Measurements from ENCODE around the gene EHMT1. TPM values are rescaled to one million over a fixed set of nuclear protein-coding genes. Genes with fewer than 3 reads are reported as not detected.

Gene EHMT1
- total RNA-seq, 6 experiments from 2014 or later = 26.8 to 51.9 (median 36.7) TPM

DNA sequence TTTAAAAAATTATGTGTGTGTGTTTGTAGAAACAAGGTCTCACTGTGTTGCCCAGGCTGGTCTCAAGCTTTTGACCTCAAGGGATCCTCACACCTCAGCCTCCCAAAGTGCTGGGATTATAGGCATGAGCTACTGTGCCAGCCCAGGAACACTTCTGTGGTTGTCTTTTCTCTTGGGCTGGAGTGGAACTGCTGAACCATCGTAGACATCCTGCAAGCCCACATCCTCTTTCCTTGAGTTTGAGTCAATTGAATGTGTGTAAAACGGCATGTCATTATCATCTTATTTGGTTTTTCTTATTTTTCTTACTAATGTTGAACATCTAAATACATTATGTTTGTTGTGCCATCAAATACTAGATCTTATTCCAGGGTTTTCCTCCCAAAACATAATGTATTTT lies 40.0 kb downstream of the EHMT1 start:
- no peaks in the 10 kb centered on the region for H3K9me3 ChIP-seq
- intact Hi-C loops (cut with DNase I) = no loop called here

DNA sequence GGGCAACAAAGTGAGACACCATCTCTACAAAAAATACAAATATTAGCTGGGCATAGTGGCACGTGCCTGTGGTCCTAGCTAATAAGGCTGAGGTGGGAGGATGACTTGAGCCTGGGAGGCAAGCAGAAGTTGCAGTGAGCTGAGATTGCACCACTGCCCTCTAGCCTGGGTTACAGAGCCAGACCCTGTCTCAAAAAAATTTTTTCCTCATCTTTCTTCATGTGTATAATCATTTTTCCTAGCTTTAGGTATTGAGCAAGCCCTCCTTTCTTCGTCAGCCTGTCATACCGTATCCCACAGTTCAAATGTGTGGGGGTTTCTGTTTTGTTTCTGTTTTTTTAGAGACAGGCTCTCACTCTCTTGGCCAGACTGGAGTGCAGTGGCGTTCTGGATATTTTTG lies 41.3 kb downstream of the EHMT1 start:
- Histone ChIP-seq H3K9me3 (no peaks in the 10 kb centered on the region), H3K27me3 (no peaks in the 10 kb centered on the region), H3K27ac (no peak overlapping the region), H3K36me3 (peaks cover 0 to 1% (median 0%) of the 10 kb centered on the region in 4 donors), H3K4me3 (no peak overlapping the region), H3K4me1 (peaks cover 0 to 13% (median 5%) of the 10 kb centered on the region in 4 donors)
- no peak for DNase-seq
- intact Hi-C loops (cut with DNase I) = no loop called here
- 55% methylated on average over 3 of the region's 4 CpGs for WGBS (ENCODE audit: insufficient coverage, low coverage, low lambda C conversion rate, missing lambda C conversion rate)
- TF ChIP-seq, protein P1, sequence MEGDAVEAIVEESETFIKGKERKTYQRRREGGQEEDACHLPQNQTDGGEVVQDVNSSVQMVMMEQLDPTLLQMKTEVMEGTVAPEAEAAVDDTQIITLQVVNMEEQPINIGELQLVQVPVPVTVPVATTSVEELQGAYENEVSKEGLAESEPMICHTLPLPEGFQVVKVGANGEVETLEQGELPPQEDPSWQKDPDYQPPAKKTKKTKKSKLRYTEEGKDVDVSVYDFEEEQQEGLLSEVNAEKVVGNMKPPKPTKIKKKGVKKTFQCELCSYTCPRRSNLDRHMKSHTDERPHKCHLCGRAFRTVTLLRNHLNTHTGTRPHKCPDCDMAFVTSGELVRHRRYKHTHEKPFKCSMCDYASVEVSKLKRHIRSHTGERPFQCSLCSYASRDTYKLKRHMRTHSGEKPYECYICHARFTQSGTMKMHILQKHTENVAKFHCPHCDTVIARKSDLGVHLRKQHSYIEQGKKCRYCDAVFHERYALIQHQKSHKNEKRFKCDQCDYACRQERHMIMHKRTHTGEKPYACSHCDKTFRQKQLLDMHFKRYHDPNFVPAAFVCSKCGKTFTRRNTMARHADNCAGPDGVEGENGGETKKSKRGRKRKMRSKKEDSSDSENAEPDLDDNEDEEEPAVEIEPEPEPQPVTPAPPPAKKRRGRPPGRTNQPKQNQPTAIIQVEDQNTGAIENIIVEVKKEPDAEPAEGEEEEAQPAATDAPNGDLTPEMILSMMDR (IDR thresholded peaks at IDR 0.05) = no peak
- no peak for TF ChIP-seq POLR2A (IDR thresholded peaks at IDR 0.05)
- ATAC-seq = no peak

More for the DNA sequence above, 40.0 kb downstream of the EHMT1 start:
- no peak overlapping the region for H3K4me3 ChIP-seq
- TF ChIP-seq, protein P1 (IDR thresholded peaks at IDR 0.05) = no peak
- no peak for TF ChIP-seq POLR2A (IDR thresholded peaks at IDR 0.05)
- DNase-seq = no peak
- WGBS (ENCODE audit: insufficient coverage, low coverage, low lambda C conversion rate, missing lambda C conversion rate) = 62% methylated on average over 2 of the region's 2 CpGs
- H3K27me3 ChIP-seq = no peaks in the 10 kb centered on the region
- H3K4me1 ChIP-seq = peaks cover 0 to 5% (median 0%) of the 10 kb centered on the region in 4 donors
- H3K27ac ChIP-seq = no peak overlapping the region
- no peak for ATAC-seq
- peaks cover 0 to 2% (median 0%) of the 10 kb centered on the region in 4 donors for H3K36me3 ChIP-seq

- WGBS (ENCODE audit: insufficient coverage, low coverage, low lambda C conversion rate, missing lambda C conversion rate) = 89% methylated on average over 4 of the region's 4 CpGs
These were observed 44.8 kb downstream of the EHMT1 start for GRCh38 chr9:137663584-137663983.

GRCh38 chr9:137664676-137665075 lies 45.9 kb downstream of the EHMT1 start:
- intact Hi-C loops (cut with DNase I) = no loop called here
- H3K36me3 ChIP-seq = no peaks in the 10 kb centered on the region
- H3K4me3 ChIP-seq = peak overlapping the region in 2 of 3 donors; percentile 3 to 41
- peaks cover 0 to 31% (median 13%) of the 10 kb centered on the region in 4 donors for H3K4me1 ChIP-seq
- no peaks in the 10 kb centered on the region for H3K27me3 ChIP-seq
- no peaks in the 10 kb centered on the region for H3K9me3 ChIP-seq
- ATAC-seq (peak; percentile 65 to 84 (median 76)), DNase-seq (peak in 1 of 3 donors; percentile 73)
- peak overlapping the region in 2 of 3 donors; percentile 39 to 44 for H3K27ac ChIP-seq
- TF ChIP-seq, protein P1 (IDR thresholded peaks at IDR 0.05) = no peak
- no peak for TF ChIP-seq POLR2A (IDR thresholded peaks at IDR 0.05)
- WGBS (ENCODE audit: insufficient coverage, low coverage, low lambda C conversion rate, missing lambda C conversion rate) = 35% methylated on average over 7 of the region's 7 CpGs

More at GRCh38 chr9:137663584-137663983, 44.8 kb downstream of the EHMT1 start:
- Histone ChIP-seq H3K9me3 (no peaks in the 10 kb centered on the region), H3K4me1 (peaks cover 0 to 31% (median 12%) of the 10 kb centered on the region in 4 donors), H3K4me3 (no peak overlapping the region), H3K27ac (no peak overlapping the region), H3K27me3 (no peaks in the 10 kb centered on the region), H3K36me3 (no peaks in the 10 kb centered on the region)
- no peak for TF ChIP-seq POLR2A (IDR thresholded peaks at IDR 0.05)
- TF ChIP-seq, protein P1 (IDR thresholded peaks at IDR 0.05) = no peak
- intact Hi-C loops (cut with DNase I) = no loop called here
- no peak for DNase-seq
- no peak for ATAC-seq

Data from right lobe of liver (tissue), 6 donors.